Fibroblast of pulmonary artery (primary cell): Measurements from ENCODE around the gene TRIM25.

ENCODE experiments used
- DNase-seq: peaks from one replicate; pipeline ENCODE4 v3.0.0-alpha.2; 2010; ENCODE audit warnings: low read depth
- H3K4me3 ChIP-seq: replicated peaks from 2 replicates; pipeline ENCODE4 v1.5.1; 2011; ENCODE audit warnings: low read depth, mild to moderate bottlenecking, control low read depth, low read length, moderate library complexity
- TF ChIP-seq, protein P1 (sequence below): IDR thresholded peaks from 2 replicates; pipeline ENCODE4 v1.5.1; 2011; ENCODE audit warnings: mild to moderate bottlenecking, control low read depth, low read length, inconsistent platforms; ENCODE audit errors: missing control alignments

TRIM25 gene, protein sequence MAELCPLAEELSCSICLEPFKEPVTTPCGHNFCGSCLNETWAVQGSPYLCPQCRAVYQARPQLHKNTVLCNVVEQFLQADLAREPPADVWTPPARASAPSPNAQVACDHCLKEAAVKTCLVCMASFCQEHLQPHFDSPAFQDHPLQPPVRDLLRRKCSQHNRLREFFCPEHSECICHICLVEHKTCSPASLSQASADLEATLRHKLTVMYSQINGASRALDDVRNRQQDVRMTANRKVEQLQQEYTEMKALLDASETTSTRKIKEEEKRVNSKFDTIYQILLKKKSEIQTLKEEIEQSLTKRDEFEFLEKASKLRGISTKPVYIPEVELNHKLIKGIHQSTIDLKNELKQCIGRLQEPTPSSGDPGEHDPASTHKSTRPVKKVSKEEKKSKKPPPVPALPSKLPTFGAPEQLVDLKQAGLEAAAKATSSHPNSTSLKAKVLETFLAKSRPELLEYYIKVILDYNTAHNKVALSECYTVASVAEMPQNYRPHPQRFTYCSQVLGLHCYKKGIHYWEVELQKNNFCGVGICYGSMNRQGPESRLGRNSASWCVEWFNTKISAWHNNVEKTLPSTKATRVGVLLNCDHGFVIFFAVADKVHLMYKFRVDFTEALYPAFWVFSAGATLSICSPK

DNA sequence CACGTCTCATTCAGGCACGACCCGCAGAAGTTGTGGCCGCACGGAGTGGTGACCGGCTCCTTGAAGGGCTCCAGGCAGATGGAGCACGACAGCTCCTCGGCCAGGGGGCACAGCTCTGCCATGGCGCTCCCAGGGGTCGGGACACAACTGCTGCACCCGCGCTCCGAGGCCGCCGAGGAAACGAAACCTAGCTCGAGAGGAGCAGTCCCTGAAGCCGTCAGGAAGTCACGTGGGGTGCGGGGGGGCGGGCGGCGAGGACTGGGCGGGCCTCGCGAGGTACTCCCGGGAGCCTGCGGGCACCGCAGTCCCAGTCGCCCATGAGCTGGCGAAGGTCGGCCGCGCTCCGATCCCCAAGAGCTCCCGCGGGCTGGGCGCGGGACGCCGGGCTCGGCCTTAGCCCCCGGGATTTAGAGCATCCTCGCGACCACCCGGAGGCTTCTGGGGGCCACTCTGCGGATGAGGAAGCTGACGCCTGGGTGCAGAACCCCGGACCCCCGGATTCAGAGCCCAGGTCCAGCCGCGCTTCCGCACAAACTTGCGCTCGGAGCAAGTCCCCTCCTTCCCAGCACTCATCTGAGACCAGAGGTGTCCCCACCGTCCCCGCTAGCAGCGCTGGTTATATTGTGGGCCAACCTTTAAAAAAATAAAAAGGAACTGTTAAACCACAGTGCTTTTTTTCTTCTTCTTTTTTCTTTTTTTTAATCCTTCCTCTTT is at the start of gene TRIM25:
Gene TRIM25, minus strand, starts transcription at position 183 of the 714 bp plus-strand sequence. Its CDS starts 61 bp downstream, at position 122.
- TF ChIP-seq, protein P1, sequence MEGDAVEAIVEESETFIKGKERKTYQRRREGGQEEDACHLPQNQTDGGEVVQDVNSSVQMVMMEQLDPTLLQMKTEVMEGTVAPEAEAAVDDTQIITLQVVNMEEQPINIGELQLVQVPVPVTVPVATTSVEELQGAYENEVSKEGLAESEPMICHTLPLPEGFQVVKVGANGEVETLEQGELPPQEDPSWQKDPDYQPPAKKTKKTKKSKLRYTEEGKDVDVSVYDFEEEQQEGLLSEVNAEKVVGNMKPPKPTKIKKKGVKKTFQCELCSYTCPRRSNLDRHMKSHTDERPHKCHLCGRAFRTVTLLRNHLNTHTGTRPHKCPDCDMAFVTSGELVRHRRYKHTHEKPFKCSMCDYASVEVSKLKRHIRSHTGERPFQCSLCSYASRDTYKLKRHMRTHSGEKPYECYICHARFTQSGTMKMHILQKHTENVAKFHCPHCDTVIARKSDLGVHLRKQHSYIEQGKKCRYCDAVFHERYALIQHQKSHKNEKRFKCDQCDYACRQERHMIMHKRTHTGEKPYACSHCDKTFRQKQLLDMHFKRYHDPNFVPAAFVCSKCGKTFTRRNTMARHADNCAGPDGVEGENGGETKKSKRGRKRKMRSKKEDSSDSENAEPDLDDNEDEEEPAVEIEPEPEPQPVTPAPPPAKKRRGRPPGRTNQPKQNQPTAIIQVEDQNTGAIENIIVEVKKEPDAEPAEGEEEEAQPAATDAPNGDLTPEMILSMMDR = no peak
- H3K4me3 ChIP-seq = peak within 1 kb of the TSS; percentile 87
- DNase-seq = peak; percentile 86

DNA sequence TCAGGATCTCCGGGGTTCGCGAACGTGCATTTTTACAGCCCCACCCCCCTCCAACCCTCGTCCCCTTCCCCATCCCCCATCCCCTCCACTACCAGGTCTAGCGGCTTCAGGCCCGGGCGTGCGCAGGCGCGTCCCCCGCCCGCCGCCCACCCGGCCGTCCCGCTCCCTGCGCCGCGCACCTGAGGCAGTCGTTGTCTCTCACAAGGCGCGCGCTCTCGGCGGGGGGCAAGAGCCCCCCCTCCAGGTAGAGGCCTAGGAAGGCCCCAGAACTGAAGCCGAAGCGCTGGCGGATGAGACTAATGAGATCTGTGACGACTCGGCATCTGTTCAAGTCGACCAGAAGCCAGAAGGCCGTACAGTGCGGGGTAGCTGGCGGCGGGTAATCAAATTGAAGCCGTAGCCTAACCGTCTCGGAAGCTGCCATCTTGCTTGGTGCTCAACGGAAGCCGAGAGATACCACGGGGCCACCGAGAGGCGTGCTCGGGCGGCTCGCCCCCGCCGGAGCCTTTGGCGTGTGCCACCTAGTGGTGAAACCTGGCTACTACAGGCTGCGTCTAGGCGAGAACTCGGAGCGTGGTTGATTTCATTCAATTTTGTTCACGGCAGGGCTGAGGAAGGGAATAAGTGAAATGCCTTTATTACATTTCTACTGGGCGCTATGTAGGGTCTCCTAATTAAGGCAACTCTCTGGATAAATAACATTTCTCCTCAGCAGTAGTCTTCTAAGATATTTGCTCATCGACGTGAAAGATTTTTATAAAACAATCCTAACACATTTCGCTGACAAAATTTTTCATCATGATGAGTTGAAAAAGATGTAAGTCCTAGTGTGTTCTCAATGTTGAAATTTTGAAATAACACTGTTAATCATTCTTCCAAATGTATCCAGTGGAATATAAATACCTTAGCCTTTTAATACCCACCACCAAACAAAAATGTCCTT is 47.0 kb upstream of the TRIM25 start, which contains the start of gene COIL:
Gene COIL, minus strand, starts transcription at position 455 of the 943 bp plus-strand sequence. Its CDS starts 31 bp downstream, at position 424.
- TF ChIP-seq, protein P1 = peak; percentile 96
- peak within 1 kb of the TSS; percentile 88 for H3K4me3 ChIP-seq
- DNase-seq = peak; percentile 93

DNA sequence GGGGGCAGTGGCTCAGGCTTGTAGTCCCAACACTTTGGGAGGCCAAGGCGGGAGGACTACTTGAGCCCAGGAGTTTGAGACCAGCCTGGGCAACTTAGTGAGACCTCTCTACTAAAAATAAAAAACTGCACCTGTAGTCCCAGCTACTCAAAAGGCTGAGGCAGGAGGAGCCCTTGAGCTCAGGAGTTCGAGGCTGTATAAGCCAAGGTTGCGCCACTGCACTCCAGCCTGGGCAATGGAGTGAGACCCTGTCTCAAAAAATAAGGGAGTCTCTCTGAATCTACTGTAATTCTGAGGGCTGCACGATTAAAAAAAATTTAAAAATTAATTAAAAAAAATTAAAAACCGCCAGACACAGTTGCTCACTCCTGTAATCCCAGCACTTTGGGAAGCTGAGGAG is 43.1 kb upstream of the TRIM25 start:
- DNase-seq = no peak
- TF ChIP-seq, protein P1 = no peak
- no peak overlapping the region for H3K4me3 ChIP-seq

DNA sequence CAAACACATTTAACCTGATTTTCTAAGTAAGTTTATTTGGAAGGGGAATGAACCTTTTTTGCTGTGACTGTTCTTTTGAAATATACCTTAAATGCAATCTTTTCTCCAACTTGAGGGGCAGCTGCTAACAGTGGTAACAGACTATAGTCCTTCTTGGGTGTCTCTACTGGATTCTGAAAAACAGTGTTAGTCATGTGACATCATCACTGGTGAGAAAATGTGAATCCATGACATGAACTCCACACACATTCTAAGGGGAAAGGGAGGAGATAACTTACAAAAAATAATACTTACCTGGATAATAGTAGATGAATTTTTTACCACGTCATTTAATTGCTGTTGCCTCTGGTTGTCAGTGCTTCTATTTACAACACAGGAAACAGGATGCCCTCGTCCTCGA is 35.7 kb upstream of the TRIM25 start:
- H3K4me3 ChIP-seq = no peak overlapping the region
- TF ChIP-seq, protein P1 = no peak
- no peak for DNase-seq

DNA sequence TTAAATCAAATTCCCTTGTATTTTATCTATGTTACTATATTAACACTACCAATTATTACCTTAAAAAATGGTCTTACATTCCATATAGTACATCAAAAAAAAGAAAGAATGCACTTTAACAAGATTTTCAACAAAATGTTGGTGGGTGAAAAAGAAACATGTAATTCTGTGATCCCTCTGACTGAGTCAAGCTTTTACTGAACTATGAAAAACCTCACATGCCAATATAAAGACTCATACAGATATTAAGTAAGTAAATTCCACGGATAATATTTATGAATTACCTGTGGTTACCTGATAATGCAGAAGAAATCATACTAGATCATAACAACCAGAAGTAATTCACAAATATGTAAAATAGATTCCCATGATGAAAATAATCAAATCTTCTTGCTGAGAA is 34.6 kb upstream of the TRIM25 start:
- DNase-seq = no peak
- TF ChIP-seq, protein P1 = no peak

DNA sequence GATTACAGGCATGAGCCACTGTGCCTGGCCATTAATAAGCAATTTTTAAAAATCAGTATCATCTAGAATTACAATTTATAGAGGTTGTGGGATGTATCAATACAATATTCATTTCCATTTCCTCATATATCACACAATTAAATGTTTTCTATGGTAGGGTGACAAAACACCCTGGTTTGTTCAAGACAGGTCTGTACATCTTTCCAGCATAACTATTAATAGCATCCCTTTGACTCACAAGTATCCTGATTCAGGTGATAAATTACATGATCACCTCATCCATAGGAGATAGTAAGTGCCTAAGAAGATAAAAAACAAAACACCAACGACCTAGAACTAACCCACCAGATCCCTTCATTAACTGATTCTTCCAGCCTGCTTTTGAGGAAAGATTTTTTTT is 33.9 kb upstream of the TRIM25 start:
- no peak for DNase-seq
- TF ChIP-seq, protein P1 = no peak
- H3K4me3 ChIP-seq = no peak overlapping the region

More for the DNA sequence above, 34.6 kb upstream of the TRIM25 start:
- H3K4me3 ChIP-seq = no peak overlapping the region
